Uterus (tissue), 4 donors: ENCODE results near the gene ITIH5. TPM values are rescaled to one million over a fixed set of nuclear protein-coding genes. Genes with fewer than 3 reads are reported as not detected.

Source experiments
- DNase-seq, 2 donors: peaks; one replicate each; pipeline ENCODE4 v3.0.0-alpha.2; 2019 to 2020
- H3K27ac ChIP-seq, 2 donors: fragments of 200-600 bp; sonication (generic); 1 replicate in 1 of 2; 2 replicates in 1 of 2; pipeline ENCODE4 v1.5.1; 2016 to 2018
- H3K27me3 ChIP-seq, 2 donors: fragments of 200-600 bp; sonication (generic); one replicate each; pipeline ENCODE4 v1.5.1; 2018 to 2019; ENCODE audit warnings: control low read depth in 1 of 2
- H3K36me3 ChIP-seq, 2 donors: fragments of 200-600 bp; sonication (generic); one replicate each; pipeline ENCODE4 v1.5.1; 2019; ENCODE audit warnings: control low read depth in 1 of 2
- H3K4me1 ChIP-seq, 2 donors: fragments of 200-600 bp; sonication (generic); one replicate each; pipeline ENCODE4 v1.5.1; 2018 to 2019; ENCODE audit warnings: control low read depth in 1 of 2
- H3K4me3 ChIP-seq, 2 donors: fragments of 200-600 bp; sonication (generic); 1 replicate in 1 of 2; 2 replicates in 1 of 2; pipeline ENCODE4 v1.5.1; 2018 to 2019; ENCODE audit warnings: mild to moderate bottlenecking in 1 of 2
- H3K9me3 ChIP-seq, 2 donors: fragments of 200-600 bp; sonication (generic); one replicate each; pipeline ENCODE4 v1.5.1; 2019; ENCODE audit warnings: control low read depth in 1 of 2
- CTCF ChIP-seq, 4 experiments: fragments of 200-600 bp in 2 of 4; fragments of 450-650 bp in 2 of 4; sonication (generic) in 2 of 4; IDR thresholded peaks; one replicate each; pipeline ENCODE4 v1.5.1; 2016 to 2019; ENCODE audit warnings: antibody characterized with exemption in 4 of 4, mild to moderate bottlenecking in 2 of 4, moderate library complexity in 1 of 4
- POLR2A ChIP-seq, 2 donors: fragments of 450-650 bp; IDR thresholded peaks; one replicate each; pipeline ENCODE4 v1.6.1; 2016; ENCODE audit warnings: antibody characterized with exemption in 2 of 2, mild to moderate bottlenecking in 1 of 2, moderate library complexity in 1 of 2
- intact Hi-C: fragments of 100-400 bp; cut with DNase I; formaldehyde crosslinking; loops from one replicate; pipeline ENCODE4 v1.15.1; 2023; ENCODE audit warnings: low total_unique reads
- total RNA-seq, 4 donors: library from RNA; depleted of rRNA in 3 of 4; stranded (reverse); fragments of >200 nt in 3 of 4; gene quantifications; one replicate each; pipeline versions ENCODE4 v1.1.0 to v1.2.4, GENCODE V29; 2014 to 2023
- donor health status: DM: yes; HTN: yes; CAD: no.

ITIH5 gene
- total RNA-seq, 4 donors from 2014 or later = 8.4 to 32.9 (median 16.9) TPM

- TF ChIP-seq POLR2A (IDR thresholded peaks at IDR 0.05) (no peak), CTCF (IDR thresholded peaks at IDR 0.05) (no peak)
- H3K9me3 ChIP-seq = no peaks in the 10 kb centered on the region
- H3K36me3 ChIP-seq = no peaks in the 10 kb centered on the region
- no peaks in the 10 kb centered on the region for H3K4me1 ChIP-seq
- no peak overlapping the region for H3K4me3 ChIP-seq
- no peak overlapping the region for H3K27ac ChIP-seq
- DNase-seq = no peak
- intact Hi-C loops = no loop called here
- no peaks in the 10 kb centered on the region for H3K27me3 ChIP-seq
Measured at GRCh38 chr10:7587865-7588188, 78.9 kb downstream of the ITIH5 start.

- TF ChIP-seq POLR2A (IDR thresholded peaks at IDR 0.05) = no peak
- no peak for TF ChIP-seq CTCF (IDR thresholded peaks at IDR 0.05)
- Histone ChIP-seq H3K27me3 (no peaks in the 10 kb centered on the region), H3K27ac (no peak overlapping the region), H3K4me1 (no peaks in the 10 kb centered on the region), H3K9me3 (no peaks in the 10 kb centered on the region), H3K36me3 (no peaks in the 10 kb centered on the region), H3K4me3 (no peak overlapping the region)
- DNase-seq = no peak
- intact Hi-C loops = no loop called here
Measured at GRCh38 chr10:7587168-7587864, 79.5 kb downstream of the ITIH5 start.

- Histone ChIP-seq H3K27ac (no peak overlapping the region), H3K4me1 (no peaks in the 10 kb centered on the region)
- intact Hi-C loops = no loop called here
Measured at GRCh38 chr10:7585228-7585627, 81.5 kb downstream of the ITIH5 start.

GRCh38 chr10:7583626-7584025 is 83.1 kb downstream of the ITIH5 start:
- intact Hi-C loops = no loop called here
- TF ChIP-seq CTCF (IDR thresholded peaks at IDR 0.05) = no peak
- Histone ChIP-seq H3K27ac (no peak overlapping the region), H3K4me1 (no peaks in the 10 kb centered on the region), H3K27me3 (no peaks in the 10 kb centered on the region), H3K36me3 (no peaks in the 10 kb centered on the region), H3K4me3 (no peak overlapping the region), H3K9me3 (no peaks in the 10 kb centered on the region)
- DNase-seq = no peak

More at GRCh38 chr10:7585228-7585627, 81.5 kb downstream of the ITIH5 start:
- no peaks in the 10 kb centered on the region for H3K9me3 ChIP-seq
- no peaks in the 10 kb centered on the region for H3K27me3 ChIP-seq
- TF ChIP-seq POLR2A (IDR thresholded peaks at IDR 0.05) (no peak), CTCF (IDR thresholded peaks at IDR 0.05) (no peak)
- H3K4me3 ChIP-seq = no peak overlapping the region
- no peak for DNase-seq
- H3K36me3 ChIP-seq = no peaks in the 10 kb centered on the region

- Histone ChIP-seq H3K27ac (no peak overlapping the region), H3K9me3 (no peaks in the 10 kb centered on the region), H3K4me3 (no peak overlapping the region), H3K4me1 (no peaks in the 10 kb centered on the region), H3K36me3 (no peaks in the 10 kb centered on the region), H3K27me3 (no peaks in the 10 kb centered on the region)
- TF ChIP-seq POLR2A (IDR thresholded peaks at IDR 0.05) (no peak), CTCF (IDR thresholded peaks at IDR 0.05) (no peak)
- DNase-seq = no peak
- intact Hi-C loops = no loop called here
Measured at GRCh38 chr10:7580520-7580919, 86.2 kb downstream of the ITIH5 start.
